Ramos (cell line): ENCODE results near the gene EMP2.
"Not testable (repeated sequence)": the region's sequence is repeated elsewhere in the genome, so short reads cannot be mapped to it uniquely, and the experiment has no call there.

ENCODE experiments used
- in situ Hi-C: fragments of 300-500 bp; cut with MboI; formaldehyde crosslinking; loops from one replicate; pipeline ENCODE4 v1.14.3; 2022; ENCODE audit warnings: low sequenced_read_pairs; ENCODE audit not compliant: unreplicated experiment

EMP2 gene

GRCh38 chr16:10528635-10529034 is 51.8 kb downstream of the EMP2 start:
- in situ Hi-C loops, result no loop called here

GRCh38 chr16:10526962-10527361 is 53.4 kb downstream of the EMP2 start:
- in situ Hi-C loops, result no loop called here

- in situ Hi-C loops, result no loop called here
Observed at GRCh38 chr16:10525214-10525825, 55.1 kb downstream of the EMP2 start.

GRCh38 chr16:10522966-10523365 is 57.4 kb downstream of the EMP2 start:
- in situ Hi-C loops, result no loop called here

- in situ Hi-C loops, result no loop called here
Observed at GRCh38 chr16:10521681-10522274, 58.6 kb downstream of the EMP2 start.

- in situ Hi-C loops, result no loop called here
Observed at GRCh38 chr16:10520869-10521578, 59.4 kb downstream of the EMP2 start.

- in situ Hi-C loops, result loop anchor here (5.0 kb wide), 1 partner anchor 397 kb away; no protein-coding TSS in a partner anchor
Observed at GRCh38 chr16:10519929-10520868, 60.2 kb downstream of the EMP2 start.

GRCh38 chr16:10519297-10519696 is 61.1 kb downstream of the EMP2 start:
- in situ Hi-C loops, result loop anchor here (5.0 kb wide), 1 partner anchor 398 kb away; no protein-coding TSS in a partner anchor

- in situ Hi-C loops, result loop anchor here (5.0 kb wide), 1 partner anchor 399 kb away; no protein-coding TSS in a partner anchor
Observed at GRCh38 chr16:10518479-10519041, 61.8 kb downstream of the EMP2 start.

GRCh38 chr16:10517868-10518267 is 62.5 kb downstream of the EMP2 start:
- in situ Hi-C loops, result loop anchor here (5.0 kb wide), 1 partner anchor 399 kb away; no protein-coding TSS in a partner anchor

GRCh38 chr16:10514369-10515055 is 65.9 kb downstream of the EMP2 start:
- in situ Hi-C loops, result loop anchor here (5.0 kb wide), 3 partner anchors 223 to 403 kb away; no protein-coding TSS in a partner anchor

GRCh38 chr16:10511829-10512228 is 68.6 kb downstream of the EMP2 start:
- in situ Hi-C loops, result loop anchor here (5.0 kb wide), 2 partner anchors 225 to 255 kb away; no protein-coding TSS in a partner anchor

- in situ Hi-C loops, result loop anchor here (5.0 kb wide), 2 partner anchors 227 to 253 kb away; no protein-coding TSS in a partner anchor
Observed at GRCh38 chr16:10510279-10510678, 70.1 kb downstream of the EMP2 start.

GRCh38 chr16:10509534-10510025 is 70.8 kb downstream of the EMP2 start:
- in situ Hi-C loops, result loop anchor here (5.0 kb wide), 2 partner anchors 228 to 252 kb away; no protein-coding TSS in a partner anchor

GRCh38 chr16:10505286-10505685 is 75.1 kb downstream of the EMP2 start:
- in situ Hi-C loops, result not testable (repeated sequence)

GRCh38 chr16:10504404-10504885 is 76.0 kb downstream of the EMP2 start:
- in situ Hi-C loops, result no loop called here

GRCh38 chr16:10502776-10503175 is 77.6 kb downstream of the EMP2 start:
- in situ Hi-C loops, result no loop called here

- in situ Hi-C loops, result no loop called here
Observed at GRCh38 chr16:10501016-10501607, 79.3 kb downstream of the EMP2 start.
